GM21619 (cell line): ENCODE data around the gene IL12RB2.

Source experiments
- ATAC-seq: cut with Tn5 transposase; IDR thresholded peaks from one replicate; pipeline ENCODE4 v1.9.1; 2021; ENCODE audit not compliant: unreplicated experiment

The IL12RB2 gene

DNA sequence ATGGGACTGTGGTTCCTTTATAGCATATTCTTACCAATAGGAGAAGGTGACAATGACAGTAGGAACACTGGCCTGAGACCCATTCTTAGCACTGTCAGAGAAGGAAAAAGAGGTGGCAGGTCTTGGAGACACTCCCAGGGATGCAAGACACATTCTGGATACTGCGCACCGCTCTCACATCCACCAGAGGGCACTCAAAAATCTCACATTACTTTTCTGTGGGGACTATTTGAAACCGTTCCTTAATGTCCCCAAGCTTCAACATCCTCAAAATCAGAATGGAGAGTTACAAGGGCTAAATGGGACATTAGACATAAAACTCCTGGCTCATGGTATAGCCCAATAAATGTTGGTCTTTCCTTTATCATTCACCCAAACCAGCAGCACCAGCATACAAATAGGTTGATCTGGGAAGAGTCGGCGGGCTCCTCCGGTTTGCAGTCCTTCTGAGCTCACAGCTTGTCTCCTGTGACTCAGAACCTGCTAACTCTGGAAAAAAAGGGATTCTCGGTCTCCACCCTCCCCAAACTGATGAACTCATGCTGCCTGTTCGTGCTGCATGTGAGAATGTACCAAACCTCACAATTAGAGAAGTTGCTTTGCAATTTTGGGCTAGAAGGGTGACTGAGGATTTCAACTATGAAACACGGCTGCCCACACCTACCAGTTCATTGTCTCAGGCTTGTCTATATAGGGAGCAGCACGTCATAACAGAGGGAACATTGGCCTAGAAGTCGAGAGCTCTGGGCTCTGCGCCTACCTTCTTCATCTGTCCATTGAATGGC is 40.2 kb downstream of the IL12RB2 start:
- ATAC-seq = no peak

DNA sequence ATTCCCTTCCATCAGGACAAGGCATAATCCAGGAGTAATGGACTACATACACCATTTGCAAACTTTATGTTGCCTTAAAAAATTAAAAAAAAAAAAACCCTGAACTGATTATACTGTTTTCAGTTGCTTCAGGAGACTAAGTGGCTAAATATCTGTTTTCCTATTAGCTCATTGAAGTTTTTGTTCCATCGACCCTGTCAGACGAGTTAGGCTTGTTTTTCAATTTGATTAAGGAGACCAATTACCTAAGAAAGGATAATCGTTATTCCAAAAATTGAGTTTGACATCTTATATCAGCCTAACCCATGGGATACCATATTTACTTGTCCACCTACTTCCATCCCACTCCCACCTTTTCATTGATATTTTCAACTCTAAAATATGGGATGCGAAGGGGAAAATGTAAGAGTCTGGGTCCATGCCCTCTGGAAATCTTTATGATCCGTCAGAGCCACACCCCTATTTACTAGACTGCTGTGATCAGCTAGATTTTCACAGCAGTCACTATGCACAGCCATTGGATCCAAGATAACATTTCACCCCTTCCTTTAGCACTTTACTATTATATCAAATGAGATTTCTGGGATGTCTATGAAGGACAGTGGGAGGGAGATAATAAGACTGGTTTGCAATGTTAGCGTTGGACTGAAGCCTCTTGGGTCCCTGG is 41.0 kb downstream of the IL12RB2 start:
- no peak for ATAC-seq

DNA sequence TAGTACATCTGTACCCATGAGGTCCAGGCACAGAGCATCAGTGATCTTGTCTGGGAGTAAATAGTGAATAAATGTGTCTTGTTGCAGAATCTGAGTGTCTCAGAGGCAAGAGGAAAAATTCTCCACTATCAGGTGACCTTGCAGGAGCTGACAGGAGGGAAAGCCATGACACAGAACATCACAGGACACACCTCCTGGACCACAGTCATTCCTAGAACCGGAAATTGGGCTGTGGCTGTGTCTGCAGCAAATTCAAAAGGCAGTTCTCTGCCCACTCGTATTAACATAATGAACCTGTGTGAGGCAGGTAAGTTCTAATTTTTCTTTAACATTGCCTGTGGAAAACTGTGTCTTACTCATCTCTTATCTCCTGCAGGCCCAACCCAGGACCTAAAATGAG is 43.1 kb downstream of the IL12RB2 start:
- ATAC-seq = peak; percentile 80

DNA sequence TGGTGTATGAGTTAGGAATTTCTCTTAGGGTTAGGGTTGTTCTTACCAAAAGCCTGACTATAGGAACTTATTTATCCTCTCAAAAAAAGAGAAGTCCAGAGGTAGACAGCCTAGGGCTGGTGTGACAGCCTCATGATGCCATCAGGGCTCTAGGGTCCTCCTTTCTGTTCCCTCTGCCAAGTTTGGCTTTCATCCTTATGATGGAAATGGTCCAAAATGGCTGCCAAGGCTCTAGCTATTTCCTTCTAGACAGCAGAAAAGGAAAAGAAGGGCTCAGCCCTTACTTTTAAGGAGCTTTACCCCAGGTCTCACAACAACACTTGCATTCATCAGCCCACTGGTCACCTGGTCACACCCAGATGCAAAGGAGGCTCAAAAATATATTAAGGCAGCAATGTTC is 44.5 kb downstream of the IL12RB2 start:
- ATAC-seq = no peak

DNA sequence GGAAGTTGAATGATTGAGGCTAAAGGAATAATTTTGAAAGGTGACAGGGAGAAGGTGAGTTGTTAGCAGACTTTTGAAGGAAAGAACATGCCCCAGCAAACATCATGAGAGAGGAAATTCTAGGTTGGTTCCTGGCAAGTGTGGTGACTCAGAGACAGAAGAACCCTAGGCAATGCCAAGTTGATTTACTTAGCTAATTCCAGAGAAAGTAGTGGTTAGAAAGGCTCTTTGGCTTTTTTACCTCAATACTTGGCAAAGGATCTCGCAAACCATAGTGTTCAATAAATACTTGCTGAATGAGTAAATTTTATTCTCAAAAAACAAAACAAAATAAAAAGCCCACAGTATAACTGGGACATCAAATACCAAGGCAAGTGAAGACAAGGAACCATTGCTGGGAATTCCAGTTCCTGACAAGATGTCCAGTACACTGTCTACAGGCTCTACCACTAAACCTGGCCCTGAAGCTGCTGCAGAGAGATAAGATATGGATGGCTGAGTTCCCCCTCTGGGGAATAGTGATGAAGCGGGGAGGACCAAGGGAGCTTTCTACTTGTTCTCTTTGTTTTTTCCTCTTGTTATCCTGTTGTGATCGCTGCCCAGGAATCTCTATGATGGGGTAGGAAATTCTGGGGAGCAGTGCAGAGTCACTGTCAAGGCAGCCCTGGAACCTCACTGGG is 48.2 kb downstream of the IL12RB2 start:
- ATAC-seq = no peak

DNA sequence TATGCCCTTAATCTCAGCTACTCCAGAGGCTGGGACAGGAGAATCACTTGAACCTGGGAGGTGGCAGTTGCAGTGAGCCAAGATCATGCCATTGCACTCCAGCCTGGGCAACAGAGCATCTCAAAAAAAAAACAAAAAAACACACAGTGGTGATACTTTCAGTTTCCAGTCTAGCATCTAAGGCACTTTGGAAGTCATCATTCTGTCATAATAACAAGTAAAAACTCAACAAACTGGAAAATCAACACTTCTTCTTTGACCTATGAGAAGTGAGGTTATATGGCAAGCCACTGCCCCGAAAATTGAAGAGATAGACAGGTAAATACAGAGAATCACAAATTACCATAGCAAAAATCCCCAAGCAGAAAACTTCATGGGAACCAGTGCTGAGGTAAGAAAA is 51.9 kb downstream of the IL12RB2 start:
- no peak for ATAC-seq

DNA sequence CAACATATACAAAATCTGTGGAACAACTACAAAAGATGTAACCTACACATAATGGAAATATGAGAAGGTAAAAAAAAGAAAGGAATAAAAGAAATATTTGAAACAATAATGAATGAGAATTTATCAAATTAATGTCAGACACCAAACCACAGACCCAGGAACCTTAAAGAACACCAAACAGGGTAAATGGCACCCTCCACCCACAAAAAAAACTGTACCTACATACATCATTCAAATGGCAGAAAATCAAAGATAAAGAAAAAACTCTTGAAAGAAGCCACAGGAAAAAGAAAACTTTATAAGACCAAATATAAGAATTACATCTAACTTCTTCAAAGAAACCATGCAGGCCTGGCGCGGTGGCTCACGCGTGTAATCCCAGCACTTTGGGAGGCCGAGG is 54.0 kb downstream of the IL12RB2 start:
- ATAC-seq = no peak

DNA sequence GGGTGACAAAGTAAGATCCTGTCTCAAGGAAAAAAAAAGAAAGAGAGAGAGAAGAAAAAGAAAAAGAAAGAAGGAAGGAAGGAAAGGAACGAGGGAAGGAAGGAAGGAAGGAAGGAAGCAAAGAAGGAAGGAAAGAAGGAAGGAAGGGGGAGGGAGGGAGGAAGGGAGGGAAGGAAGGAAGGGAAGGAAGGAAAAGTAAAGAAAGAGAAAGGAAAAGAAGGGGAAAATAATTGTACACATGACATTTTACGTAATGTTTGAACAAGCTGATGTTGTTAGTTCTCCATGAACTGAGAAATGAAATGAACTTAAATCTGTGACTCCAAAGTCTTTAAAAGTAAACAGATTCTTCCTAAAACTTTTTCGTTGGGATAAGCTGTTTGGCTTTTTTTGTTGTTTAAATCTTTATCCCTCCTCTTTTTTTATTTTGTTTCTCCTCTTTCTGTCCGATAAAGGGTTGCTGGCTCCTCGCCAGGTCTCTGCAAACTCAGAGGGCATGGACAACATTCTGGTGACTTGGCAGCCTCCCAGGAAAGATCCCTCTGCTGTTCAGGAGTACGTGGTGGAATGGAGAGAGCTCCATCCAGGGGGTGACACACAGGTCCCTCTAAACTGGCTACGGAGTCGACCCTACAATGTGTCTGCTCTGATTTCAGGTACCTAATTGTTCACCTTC is 59.8 kb downstream of the IL12RB2 start:
- ATAC-seq = no peak

DNA sequence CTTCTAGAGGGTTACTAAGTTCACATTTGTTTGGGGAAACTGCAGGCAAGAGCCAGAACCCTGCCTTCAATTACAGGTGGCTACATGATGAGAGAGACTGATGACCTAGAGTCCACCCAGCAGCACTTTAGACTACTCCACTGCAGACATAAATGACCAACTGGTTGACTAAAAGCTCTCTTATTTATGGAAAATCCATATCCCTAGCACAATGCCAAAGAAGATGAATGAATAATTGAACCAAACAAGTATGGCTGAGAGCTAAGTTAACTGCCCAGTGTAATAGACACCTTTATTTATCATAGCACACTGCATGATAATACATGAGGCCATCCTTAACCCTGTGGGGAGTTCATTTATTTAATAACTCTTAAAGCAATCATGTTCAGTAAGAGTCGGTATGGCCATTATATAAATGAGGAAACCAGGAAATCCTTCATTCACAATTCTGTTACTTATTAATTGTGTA is 60.4 kb downstream of the IL12RB2 start:
- ATAC-seq = no peak

DNA sequence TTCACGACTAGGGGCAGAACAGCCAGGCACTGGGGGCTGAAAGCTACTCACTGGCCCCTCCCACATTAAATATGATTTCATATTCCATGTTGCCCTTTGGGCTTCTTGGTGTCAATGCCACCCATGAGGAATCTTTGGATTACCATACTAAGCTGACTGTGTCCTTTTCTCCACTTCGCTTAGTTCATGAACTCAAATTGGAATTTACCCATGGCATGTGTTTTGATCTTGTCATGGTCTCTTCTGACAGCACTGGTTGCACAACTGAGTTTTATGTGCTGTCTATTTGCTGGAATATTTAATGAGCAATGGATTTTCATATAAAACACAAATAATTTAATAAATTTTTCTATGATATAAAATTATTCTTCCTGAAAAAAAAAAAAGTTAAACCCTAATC is 63.4 kb downstream of the IL12RB2 start:
- ATAC-seq = no peak

DNA sequence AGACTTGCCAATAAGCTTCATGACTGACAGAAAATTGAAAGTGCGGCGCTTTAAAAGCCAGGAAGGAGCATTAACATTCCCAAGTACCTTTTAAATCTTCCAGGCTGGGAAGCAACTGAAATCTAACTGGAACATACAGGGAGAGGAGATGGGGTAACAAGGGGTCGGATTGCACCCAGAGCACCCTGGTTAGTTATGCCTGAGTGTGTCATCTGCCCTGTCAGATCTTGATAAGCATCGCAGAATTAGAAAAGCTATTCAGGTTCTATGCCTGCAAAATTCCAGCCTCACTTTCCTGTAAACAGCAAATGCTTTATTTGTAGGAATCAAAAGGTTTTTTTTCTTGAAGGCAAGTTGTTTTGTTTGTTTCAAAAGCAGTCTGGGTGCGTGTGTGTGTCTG is 64.0 kb downstream of the IL12RB2 start:
- no peak for ATAC-seq

DNA sequence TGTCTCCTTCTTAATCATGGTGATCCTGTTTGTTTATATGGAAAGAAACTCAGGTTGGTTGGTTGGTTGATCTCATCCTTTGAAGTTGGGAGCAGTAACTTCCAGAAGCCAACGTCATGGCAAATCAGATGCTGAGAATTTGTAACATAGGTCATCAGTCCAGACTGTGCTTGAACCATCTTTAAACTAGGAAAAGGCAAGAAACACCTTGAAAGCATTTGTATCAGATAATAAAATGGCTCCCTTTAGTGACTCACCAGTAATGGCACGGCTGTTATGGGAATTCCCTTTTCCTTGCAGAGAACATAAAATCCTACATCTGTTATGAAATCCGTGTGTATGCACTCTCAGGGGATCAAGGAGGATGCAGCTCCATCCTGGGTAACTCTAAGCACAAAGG is 64.5 kb downstream of the IL12RB2 start:
- no peak for ATAC-seq

DNA sequence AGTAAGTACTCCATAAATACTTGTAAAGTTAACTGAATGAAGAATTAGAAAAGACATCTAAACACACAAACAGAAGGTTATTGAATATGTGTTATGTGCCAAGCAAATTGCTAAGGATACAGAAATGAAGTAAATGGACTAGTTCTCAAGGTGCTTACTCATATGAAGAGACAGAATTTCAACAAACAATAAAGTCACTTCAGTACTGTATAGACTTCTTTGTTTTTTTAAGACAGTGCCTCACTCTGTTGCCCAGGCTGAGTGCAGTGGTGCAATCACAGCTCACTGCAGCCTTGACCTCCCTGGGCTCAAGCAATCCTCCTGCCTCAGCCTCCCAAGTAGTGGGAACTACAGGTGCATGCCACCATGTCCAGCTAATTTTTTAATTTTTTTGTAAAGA is 65.2 kb downstream of the IL12RB2 start:
- ATAC-seq = no peak

DNA sequence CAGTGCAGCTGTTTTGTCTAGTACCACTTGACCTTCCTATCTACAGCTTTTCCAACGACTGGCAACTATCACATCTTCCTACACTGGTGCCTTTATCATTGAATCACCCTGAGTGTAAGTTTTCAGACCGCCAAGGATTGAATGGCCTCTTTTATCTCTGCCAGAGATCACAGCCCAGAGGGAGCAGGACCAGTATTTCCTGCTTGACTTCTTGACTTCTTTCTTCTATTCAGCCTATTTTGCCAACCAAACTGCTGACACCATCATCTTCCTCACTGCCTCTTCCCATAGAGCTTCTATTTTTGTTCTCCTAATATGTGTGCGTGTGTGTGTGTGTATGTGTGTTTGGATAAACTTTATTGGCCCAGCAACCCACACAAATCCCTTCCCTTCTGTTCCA is 68.7 kb downstream of the IL12RB2 start:
- no peak for ATAC-seq

DNA sequence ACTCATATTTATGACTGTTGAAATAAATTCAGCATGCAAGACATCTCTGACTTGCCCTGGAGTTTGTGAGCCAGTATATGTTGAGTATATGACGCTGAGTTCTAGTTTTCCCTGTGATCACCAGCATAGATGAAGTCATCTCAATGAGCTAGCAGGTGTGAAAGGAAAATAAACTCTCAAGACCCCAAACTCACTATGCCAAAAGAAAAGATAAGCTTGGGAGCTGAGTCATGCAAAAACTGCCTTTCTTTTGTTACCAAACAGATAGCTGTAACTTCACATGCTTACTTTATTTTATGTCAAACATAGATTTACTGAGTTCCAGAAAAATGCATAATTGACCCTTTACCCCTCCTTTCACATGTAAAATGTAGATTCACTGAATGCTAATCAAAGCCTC is 69.6 kb downstream of the IL12RB2 start:
- ATAC-seq = no peak

DNA sequence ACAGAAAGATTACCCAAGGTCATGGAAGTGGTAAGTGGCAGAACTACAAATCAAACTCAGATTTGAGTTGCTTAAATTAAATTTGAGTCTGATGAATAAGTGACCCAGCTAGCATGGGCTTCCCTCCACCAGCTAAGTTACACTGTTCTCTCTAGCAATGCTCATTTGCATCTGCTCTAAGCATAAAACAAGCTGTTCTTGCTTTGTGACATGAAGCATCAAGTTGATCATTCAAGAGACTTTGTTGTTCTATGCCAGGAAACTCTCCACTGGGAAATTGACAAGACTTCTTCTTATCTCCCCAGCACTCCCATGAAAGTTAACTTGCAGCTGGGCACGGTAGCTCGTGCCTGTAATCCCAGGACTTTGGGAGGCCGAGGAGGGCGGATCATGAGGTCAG is 73.5 kb downstream of the IL12RB2 start:
- ATAC-seq = no peak

DNA sequence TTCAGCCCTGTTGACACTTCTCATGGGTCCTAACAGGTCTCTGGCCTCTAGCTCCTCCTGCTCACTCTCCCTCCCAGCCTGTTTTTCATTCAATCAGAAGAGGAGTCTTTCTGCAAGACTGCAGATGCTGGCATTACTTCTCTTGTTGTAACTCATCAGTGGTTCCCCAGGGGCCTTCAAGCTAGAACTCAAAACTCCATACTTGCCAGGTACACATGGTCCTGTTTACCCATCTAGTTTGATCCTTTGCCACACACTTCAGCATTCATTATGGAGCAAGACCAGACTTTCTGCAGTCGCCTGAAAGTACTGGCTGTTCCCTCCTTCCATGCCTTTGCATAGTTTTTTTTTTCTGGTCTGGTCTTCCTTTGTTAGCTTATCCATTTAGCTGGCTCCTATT is 74.6 kb downstream of the IL12RB2 start:
- no peak for ATAC-seq

DNA sequence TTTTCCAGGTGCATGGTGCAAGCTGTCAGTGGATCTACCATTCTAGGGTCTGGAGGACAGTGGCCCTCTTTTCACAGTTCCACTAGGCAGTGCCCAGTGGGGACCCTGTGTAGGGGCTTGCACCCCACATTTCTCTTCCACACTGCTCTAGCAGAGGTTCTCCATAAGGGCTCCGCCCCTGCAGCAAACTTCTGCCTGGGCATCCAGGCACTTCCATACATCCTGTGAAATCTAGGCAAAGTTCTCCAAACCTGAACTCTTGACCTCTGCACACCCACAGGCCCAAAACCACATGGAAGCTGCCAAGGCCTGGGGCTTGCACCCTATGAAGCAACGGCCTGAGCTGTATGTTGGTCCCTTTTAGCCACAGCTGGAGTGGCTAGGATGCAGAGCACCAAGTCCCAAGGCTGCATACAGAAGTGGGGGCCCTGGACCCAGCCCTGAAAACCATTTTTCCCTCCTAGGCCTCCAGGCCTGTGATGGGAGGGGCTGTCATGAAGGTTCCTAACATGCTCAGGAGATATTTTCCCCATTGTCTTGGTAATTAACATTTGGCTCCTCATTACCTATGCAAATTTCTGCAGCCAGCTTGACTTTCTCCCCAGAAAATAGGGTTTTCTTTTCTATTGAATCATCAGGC is 76.4 kb downstream of the IL12RB2 start:
- ATAC-seq = no peak

DNA sequence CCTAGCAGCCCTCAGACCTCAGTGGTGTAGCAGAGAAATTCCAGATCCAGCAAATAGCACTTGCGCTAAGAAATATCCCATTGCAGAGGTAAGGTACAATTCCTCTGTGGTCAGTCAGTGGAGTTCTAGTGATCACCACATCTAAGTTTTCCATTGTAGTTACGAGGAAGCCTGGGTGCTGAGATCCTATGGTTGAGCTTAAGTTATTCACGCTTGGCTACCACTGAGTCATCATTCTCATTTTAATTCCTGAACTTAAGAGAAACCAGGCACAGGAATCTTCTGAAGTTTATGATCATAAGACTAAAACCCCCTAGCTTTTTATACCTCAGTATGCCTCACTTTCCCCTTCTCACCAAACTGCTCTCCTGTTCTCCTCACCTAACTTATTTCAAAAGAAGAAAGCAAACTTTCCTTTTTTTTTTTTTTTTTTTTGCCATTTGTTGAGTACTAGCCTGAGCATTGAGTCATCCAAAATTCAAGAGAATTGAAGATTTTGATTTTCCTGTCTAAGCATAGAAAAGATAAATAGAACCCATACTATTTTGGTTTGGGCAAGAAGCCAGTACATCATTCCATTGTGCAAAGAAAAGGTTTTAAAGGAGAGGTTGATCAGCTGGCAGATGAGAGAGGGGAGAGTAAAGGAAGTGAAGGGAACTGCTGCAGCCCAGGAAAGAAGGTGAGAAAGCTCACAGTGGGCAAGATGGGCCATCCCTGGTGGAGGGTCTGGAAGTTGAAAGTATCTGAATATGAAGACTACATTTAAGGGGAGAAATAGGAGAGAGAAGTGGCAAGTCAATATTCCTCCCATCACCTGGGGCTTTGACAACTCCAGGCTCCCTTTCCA is 82.6 kb downstream of the IL12RB2 start:
- no peak for ATAC-seq

DNA sequence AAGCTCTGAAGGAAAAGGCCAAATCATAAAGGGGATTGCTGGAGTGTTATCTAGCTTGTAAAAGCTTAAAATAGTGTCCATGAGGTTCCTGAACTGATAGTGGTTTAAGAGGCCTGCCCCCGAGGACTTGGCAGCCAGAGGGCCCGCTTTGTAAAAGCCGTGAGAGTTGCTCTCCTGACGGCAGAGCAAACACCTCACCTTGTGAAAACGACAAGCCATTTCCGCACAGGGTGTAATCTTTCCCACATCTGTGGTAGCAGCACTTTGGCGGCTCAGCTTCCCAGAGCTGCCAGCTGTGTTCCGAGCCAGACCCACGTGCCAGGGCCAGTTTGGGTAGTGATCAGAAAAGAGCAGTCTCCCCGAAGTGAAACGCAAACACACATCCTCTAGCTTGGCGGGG is 85.6 kb downstream of the IL12RB2 start:
- no peak for ATAC-seq
